Activated CD4-positive, alpha-beta T cell treated with anti-CD3 and anti-CD28 coated beads, Interleukin-2, amount 50 U/mL, for 24 hours (primary cell): ENCODE data around the gene SBSN.
A peak's percentile ranks its signal among the peaks of the same experiment; 100 is the strongest.

Source experiments
- DNase-seq, 2 donors: peaks; one replicate each; pipeline ENCODE4 v3.0.0-alpha.2; 2020; ENCODE audit warnings: low read depth in 1 of 2, low spot score in 1 of 2

Gene SBSN, protein sequence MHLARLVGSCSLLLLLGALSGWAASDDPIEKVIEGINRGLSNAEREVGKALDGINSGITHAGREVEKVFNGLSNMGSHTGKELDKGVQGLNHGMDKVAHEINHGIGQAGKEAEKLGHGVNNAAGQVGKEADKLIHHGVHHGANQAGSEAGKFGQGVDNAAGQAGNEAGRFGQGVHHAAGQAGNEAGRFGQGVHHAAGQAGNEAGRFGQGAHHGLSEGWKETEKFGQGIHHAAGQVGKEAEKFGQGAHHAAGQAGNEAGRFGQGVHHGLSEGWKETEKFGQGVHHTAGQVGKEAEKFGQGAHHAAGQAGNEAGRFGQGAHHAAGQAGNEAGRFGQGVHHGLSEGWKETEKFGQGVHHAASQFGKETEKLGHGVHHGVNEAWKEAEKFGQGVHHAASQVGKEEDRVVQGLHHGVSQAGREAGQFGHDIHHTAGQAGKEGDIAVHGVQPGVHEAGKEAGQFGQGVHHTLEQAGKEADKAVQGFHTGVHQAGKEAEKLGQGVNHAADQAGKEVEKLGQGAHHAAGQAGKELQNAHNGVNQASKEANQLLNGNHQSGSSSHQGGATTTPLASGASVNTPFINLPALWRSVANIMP

GRCh38 chr19:35528218-35529038 is at the start of gene SBSN:
SBSN (minus strand) TSS chr19:35528311; CDS start chr19:35528281, 30 bp downstream.
- DNase-seq: no peak

- no peak for DNase-seq
These were observed 43.4 kb upstream of the SBSN start for GRCh38 chr19:35571406-35571965.

GRCh38 chr19:35569281-35569781 is 41.2 kb upstream of the SBSN start:
- no peak for DNase-seq

DNA sequence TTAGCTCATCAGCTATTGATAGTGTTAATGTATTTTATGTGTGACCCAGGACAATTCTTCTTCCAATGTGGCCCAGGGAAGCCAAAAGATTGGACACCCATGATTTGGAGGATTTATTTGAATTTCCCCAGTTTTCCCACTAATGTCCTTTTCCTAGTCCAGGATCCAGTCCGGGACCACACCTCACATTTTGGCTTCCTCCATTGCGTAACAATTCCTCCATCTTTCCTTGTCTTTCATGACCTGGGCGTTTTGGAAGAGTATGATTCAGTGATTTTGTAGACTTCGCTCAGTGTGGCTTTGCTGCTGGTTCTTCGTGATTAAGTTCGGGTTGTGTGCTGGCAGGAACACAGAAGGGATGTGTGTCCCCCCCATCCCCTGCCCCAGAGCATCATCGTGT is 38.6 kb upstream of the SBSN start:
- no peak for DNase-seq

- DNase-seq: no peak
These were observed 37.1 kb upstream of the SBSN start for GRCh38 chr19:35565016-35565856.

DNA sequence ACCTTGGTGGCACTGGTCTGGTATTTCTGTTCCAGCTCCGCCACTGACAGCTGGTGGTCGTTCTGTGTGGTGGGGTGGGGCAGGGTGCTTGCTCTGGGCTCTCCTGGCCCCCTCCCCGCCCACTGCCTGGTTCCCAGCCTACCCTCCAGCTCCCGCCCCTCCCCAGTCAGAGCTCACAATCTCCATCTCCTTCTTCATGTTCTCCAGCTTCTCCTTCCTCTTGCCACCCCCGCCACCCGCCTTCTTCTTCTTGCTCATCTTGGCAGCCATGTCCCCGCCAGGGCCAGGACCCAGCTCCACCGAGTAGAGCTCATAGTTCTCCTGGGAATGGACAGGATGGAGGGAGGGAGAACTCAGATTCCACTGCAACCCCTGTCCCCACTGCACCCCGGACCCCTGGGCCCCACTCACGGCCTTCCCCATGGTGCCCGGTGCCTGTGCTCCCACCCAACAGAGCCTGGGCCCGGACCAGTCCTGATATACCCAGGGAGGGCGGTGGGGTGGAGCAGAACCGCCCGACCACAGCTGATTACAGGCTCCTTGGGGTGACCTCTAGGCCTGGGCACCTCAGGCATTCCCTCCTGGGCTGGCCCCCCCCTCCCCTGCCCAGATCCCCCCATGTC is 35.2 kb upstream of the SBSN start, which contains the start of gene ATP4A:
Gene ATP4A (minus strand): TSS at position 452 of the 623 bp plus-strand sequence. CDS start 29 bp downstream, at position 423.
- no peak for DNase-seq

DNA sequence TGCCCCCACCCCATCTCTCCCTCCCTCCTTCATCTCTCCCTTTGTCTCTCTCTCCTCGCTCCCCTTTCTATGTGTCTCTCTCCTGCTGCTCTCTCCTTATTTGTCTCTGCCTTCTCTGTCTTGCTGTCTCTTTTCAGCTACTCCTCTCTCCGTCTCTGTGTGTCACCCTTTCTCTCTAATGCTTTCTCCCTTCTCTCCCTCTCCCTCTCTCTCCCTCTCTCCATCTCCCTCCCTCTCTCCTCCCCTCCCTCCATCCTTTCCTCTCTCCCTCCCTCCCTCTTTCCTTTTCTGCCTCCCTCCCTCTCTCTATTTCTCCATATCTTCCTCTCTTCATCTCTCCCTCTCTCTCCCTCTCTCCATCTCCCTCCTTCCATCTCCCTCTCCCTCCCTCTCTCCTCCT is 34.7 kb upstream of the SBSN start:
- no peak for DNase-seq

DNA sequence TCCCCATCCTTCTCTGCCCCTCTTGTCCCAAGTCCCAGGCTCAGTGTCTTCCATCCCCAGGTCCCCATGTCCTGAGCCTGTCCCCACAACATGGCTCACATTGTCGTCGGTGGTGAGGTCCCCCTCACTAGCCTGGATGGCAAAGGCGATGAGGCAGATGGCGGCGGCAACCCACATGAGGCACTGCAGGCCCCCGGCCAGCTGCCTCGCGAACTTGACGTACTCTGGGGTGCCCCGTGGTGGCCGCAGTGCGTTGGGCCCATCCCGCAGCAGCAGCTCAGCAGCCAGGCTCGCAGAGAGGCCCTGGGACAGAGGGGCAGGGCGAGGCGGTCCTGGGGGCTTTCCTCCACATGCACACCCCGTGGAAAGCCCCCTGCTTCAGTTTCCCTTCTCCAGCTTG is 34.2 kb upstream of the SBSN start:
- DNase-seq: no peak

- no peak for DNase-seq
These were observed 33.3 kb upstream of the SBSN start for GRCh38 chr19:35561436-35561835.

DNA sequence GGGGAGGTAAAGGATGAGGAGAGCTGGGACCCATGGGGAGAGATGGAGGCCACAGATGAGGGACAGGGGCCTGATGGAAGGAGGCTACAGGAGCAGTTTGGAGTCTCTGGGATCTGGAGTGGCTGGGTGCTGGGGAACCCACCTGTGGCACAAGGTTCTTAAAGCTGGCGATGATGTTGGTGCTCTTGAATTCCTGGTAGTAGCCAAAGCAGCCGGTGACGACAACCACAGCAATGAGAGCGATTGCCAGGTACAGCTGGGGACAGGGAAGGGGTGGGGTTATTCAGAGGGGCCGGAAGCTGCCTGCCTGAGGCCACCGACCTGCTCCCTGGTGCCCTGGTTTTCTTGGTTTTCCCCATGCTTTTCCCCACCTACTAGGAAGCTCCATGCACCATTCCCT is 32.6 kb upstream of the SBSN start:
- no peak for DNase-seq

- DNase-seq: no peak
These were observed 32.2 kb upstream of the SBSN start for GRCh38 chr19:35560271-35560670.

- DNase-seq: no peak
These were observed 31.7 kb upstream of the SBSN start for GRCh38 chr19:35559781-35560180.

DNA sequence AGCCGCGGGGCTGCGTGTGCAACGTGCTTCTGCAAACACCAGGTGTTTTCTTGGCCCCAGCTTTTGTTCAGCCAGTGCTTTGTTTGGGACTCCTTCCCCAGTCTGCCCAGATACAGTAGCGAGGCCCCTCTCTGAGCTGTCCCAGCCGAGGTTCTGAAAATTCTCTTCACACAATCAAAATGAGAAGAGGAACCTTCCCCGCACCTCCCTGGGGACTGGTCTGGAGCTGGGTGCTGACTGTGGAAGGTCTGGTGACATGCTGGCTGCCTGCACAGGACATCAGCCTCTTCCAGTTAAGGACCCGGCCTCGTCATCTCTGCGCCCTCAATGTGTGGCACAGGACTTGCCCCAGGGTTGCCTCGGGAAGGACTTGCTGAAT is 31.2 kb upstream of the SBSN start:
- no peak for DNase-seq

GRCh38 chr19:35558400-35559280 is 30.5 kb upstream of the SBSN start:
- DNase-seq: no peak

- peak in 1 of 2 donors; percentile 29 for DNase-seq
These were observed 29.7 kb upstream of the SBSN start for GRCh38 chr19:35557539-35558399.

DNA sequence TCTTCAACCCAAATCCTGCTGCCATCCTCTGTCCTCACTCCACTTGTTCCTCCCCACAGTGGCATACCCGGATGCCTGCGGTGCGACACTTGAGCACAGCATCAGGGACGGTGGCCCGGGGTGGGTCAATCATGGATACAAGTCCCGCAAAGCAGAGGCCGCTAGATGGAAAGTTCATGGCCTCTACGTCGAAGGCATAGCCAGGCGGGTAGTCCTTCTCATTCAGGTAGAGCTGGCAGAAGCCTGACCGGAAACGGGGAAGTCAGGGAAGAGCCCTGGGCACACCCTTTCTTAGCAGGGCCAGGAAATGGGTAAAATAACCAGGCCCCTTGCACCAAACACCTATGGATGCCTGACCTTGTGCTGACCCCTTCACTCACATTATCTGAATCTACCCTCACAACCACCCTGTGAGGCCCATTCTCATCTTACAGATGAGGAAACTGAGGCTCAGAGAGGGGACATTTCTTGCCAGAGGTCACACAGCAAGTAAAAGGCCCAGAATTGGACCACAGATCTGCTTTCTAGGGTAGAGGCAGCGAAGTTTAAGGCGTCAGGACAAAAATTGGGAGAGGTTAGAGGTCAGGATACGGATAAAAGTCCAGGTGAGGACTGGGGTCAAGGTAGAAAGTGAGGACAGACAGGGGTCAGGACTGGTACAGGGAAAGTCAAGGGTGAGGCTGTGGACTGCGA is 28.9 kb upstream of the SBSN start:
- no peak for DNase-seq

GRCh38 chr19:35556025-35556590 is 28.0 kb upstream of the SBSN start:
- DNase-seq: no peak
